Testis (tissue), 5 donors: ENCODE data around the gene ZNF121. TPM values are rescaled to one million over a fixed set of nuclear protein-coding genes. Genes with fewer than 3 reads are reported as not detected.

Experiments used
- DNase-seq: peaks from one replicate; pipeline ENCODE4 v3.0.0-alpha.2; 2019
- H3K27ac ChIP-seq, 2 donors: fragments of 200-600 bp; sonication (generic); one replicate each; pipeline ENCODE4 v1.5.1; 2019
- H3K27me3 ChIP-seq: fragments of 200-600 bp; sonication (generic); one replicate; pipeline ENCODE4 v1.5.1; 2019
- H3K36me3 ChIP-seq: fragments of 200-600 bp; sonication (generic); one replicate; pipeline ENCODE4 v1.5.1; 2017; ENCODE audit warnings: low read depth; ENCODE audit errors: missing control alignments
- H3K4me1 ChIP-seq: fragments of 200-600 bp; sonication (generic); one replicate; pipeline ENCODE4 v1.5.1; 2019
- H3K4me3 ChIP-seq, 2 donors: fragments of 200-600 bp; sonication (generic); one replicate each; pipeline ENCODE4 v1.5.1; 2017 to 2019
- H3K9me3 ChIP-seq: fragments of 200-600 bp; sonication (generic); one replicate; pipeline ENCODE4 v1.5.1; 2017
- CTCF ChIP-seq, 3 experiments: fragments of 450-650 bp in 2 of 3; fragments of 200-600 bp in 1 of 3; sonication (generic) in 1 of 3; IDR thresholded peaks; one replicate each; pipeline ENCODE4 v1.5.1; 2016 to 2019; ENCODE audit warnings: antibody characterized with exemption in 3 of 3, mild to moderate bottlenecking in 2 of 3, moderate library complexity in 1 of 3
- POLR2A ChIP-seq: fragments of 450-650 bp; IDR thresholded peaks from one replicate; pipeline ENCODE4 v1.6.1; 2017; ENCODE audit warnings: antibody characterized with exemption, mild to moderate bottlenecking, moderate library complexity
- WGBS, 2 donors: methylation state at CpG; one replicate each; pipeline ENCODE4 v1.1.5; 2018; 5-methylcytosine and 5-hydroxymethylcytosine counted together
- intact Hi-C: fragments of 100-400 bp; cut with DNase I; formaldehyde crosslinking; loops from one replicate; pipeline ENCODE4 v1.15.1; 2023; ENCODE audit warnings: low total_unique reads
- long read RNA-seq, 2 donors: transcript quantifications; one replicate each; lab custom pipeline, GENCODE V29; 2026
- polyA plus RNA-seq: library from polyadenylated mRNA; stranded (reverse); fragments of 350-450 nt; fragmentation: Illumina TruSeq; extraction: RNeasy Lipid Tissue Mini Kit (QIAGEN cat#74804); gene quantifications from one replicate; pipeline ENCODE4 v1.2.3, GENCODE V29; 2014; ENCODE audit warnings: low read depth, low replicate concordance; ENCODE audit not compliant: insufficient read depth
- total RNA-seq, 2 donors: library from RNA; depleted of rRNA; stranded (reverse); fragments of >200 nt; gene quantifications; one replicate each; pipeline ENCODE4 v1.2.3, GENCODE V29; 2016

Gene ZNF121
- total RNA-seq: 10 to 100 TPM; 20.8 to 26.4 TPM
- polyA plus RNA-seq: 4.1 TPM
- long read RNA-seq, donor 1: 0 reads
- long read RNA-seq, donor 2: 0 reads

- TF ChIP-seq POLR2A: no peak
- Histone ChIP-seq H3K4me3 (peak within 1 kb of the TSS; percentile 86), H3K27me3 (no peaks in the 10 kb centered on the region), H3K9me3 (no peaks in the 10 kb centered on the region), H3K27ac (peak within 1 kb of the TSS; percentile 94 to 96), H3K36me3 (no peaks in the 10 kb centered on the region), H3K4me1 (no peaks in the 10 kb centered on the region)
- intact Hi-C loops: no loop called here
- DNase-seq: peak; percentile 88
- WGBS, 2 donors: 0 to 1% methylated on average over 21 to 51 of the region's 51 CpGs
Measured at GRCh38 chr19:9584073-9584833, at the start of gene ZNF121. Gene ZNF121 (minus strand): TSS chr19:9584504. CDS start chr19:9568097, 16,407 bp downstream.

- TF ChIP-seq CTCF (IDR thresholded peaks at IDR 0.05): no peak
- no peak for TF ChIP-seq POLR2A
- intact Hi-C loops: loop anchor here (10.0 kb wide), 1 partner anchor 137 kb away; the partner anchor contains the start of gene ZNF846
- H3K27ac ChIP-seq: no peak overlapping the region
Measured at GRCh38 chr19:9627856-9628255, 43.6 kb upstream of the ZNF121 start.

GRCh38 chr19:9622531-9622930 is 38.2 kb upstream of the ZNF121 start:
- Histone ChIP-seq H3K27ac (peak overlapping the region; percentile 20 to 90), H3K36me3 (no peaks in the 10 kb centered on the region), H3K9me3 (no peaks in the 10 kb centered on the region), H3K4me1 (peaks cover 16% of the 10 kb centered on the region), H3K4me3 (no peak overlapping the region), H3K27me3 (no peaks in the 10 kb centered on the region)
- intact Hi-C loops: loop anchor here (10.0 kb wide), 1 partner anchor 142 kb away; the partner anchor contains the start of gene ZNF846
- no peak for DNase-seq
- WGBS, 2 donors: 36 to 44% methylated on average over 2 of the region's 2 CpGs
- TF ChIP-seq CTCF (IDR thresholded peaks at IDR 0.05): no peak
- TF ChIP-seq POLR2A: no peak

More at GRCh38 chr19:9627856-9628255, 43.6 kb upstream of the ZNF121 start:
- DNase-seq: no peak
- 68 to 87% methylated on average over 2 of the region's 2 CpGs for WGBS, 2 donors
- Histone ChIP-seq H3K36me3 (no peaks in the 10 kb centered on the region), H3K4me3 (no peak overlapping the region), H3K9me3 (no peaks in the 10 kb centered on the region), H3K27me3 (no peaks in the 10 kb centered on the region), H3K4me1 (no peaks in the 10 kb centered on the region)

- Histone ChIP-seq H3K27me3 (no peaks in the 10 kb centered on the region), H3K27ac (peak within 1 kb of the TSS; percentile 90 to 94), H3K4me3 (peak within 1 kb of the TSS; percentile 69 to 97), H3K36me3 (no peaks in the 10 kb centered on the region), H3K4me1 (peaks cover 16% of the 10 kb centered on the region), H3K9me3 (no peaks in the 10 kb centered on the region)
- no peak for TF ChIP-seq POLR2A
- no peak for TF ChIP-seq CTCF (IDR thresholded peaks at IDR 0.05)
- 1 to 2% methylated on average over 18 to 31 of the region's 33 CpGs for WGBS, 2 donors
- intact Hi-C loops: loop anchor here (10.0 kb wide), 1 partner anchor 143 kb away; the partner anchor contains the start of gene ZNF846
- peak; percentile 88 for DNase-seq
Measured at GRCh38 chr19:9621156-9622037, 37.1 kb upstream of the ZNF121 start, which contains the start of gene ZNF561. Gene ZNF561 (minus strand): TSS chr19:9621232. CDS start chr19:9619456, 1,776 bp downstream.

- no peak for TF ChIP-seq CTCF (IDR thresholded peaks at IDR 0.05)
- no peak for TF ChIP-seq POLR2A
- intact Hi-C loops: loop anchor here (10.0 kb wide), 1 partner anchor 144 kb away; the partner anchor contains the start of gene ZNF846
- Histone ChIP-seq H3K27me3 (no peaks in the 10 kb centered on the region), H3K9me3 (no peaks in the 10 kb centered on the region), H3K36me3 (no peaks in the 10 kb centered on the region), H3K4me1 (peaks cover 16% of the 10 kb centered on the region), H3K27ac (peak overlapping the region; percentile 90 to 94), H3K4me3 (peak overlapping the region; percentile 69 to 97)
- DNase-seq: no peak
- 0 to 3% methylated on average over 3 to 16 of the region's 16 CpGs for WGBS, 2 donors
Measured at GRCh38 chr19:9620842-9621155, 36.5 kb upstream of the ZNF121 start.
